Sigmoid colon (tissue), 7 donors: Measurements from ENCODE around the gene JKAMP. TPM values are rescaled to one million over a fixed set of nuclear protein-coding genes. Genes with fewer than 3 reads are reported as not detected.

Source experiments
- DNase-seq: peaks from one replicate; pipeline ENCODE4 v3.0.0-alpha.2; 2019
- H3K27ac ChIP-seq, 4 donors: fragments of 200-600 bp; sonication (generic); one replicate each; pipeline ENCODE4 v1.5.1; 2016 to 2019; ENCODE audit warnings: mild to moderate bottlenecking in 1 of 4
- H3K27me3 ChIP-seq, 3 donors: fragments of 200-600 bp; sonication (generic); one replicate each; pipeline ENCODE4 v1.5.1; 2019; ENCODE audit warnings: mild to moderate bottlenecking in 1 of 3
- H3K36me3 ChIP-seq, 4 donors: fragments of 200-600 bp; sonication (generic); one replicate each; pipeline ENCODE4 v1.5.1; 2016 to 2019
- H3K4me1 ChIP-seq, 4 donors: fragments of 200-600 bp; sonication (generic); one replicate each; pipeline ENCODE4 v1.5.1; 2017 to 2019
- H3K4me3 ChIP-seq, 4 donors: fragments of 200-600 bp; sonication (generic); one replicate each; pipeline ENCODE4 v1.5.1; 2017 to 2019; ENCODE audit warnings: mild to moderate bottlenecking in 2 of 4, moderate library complexity in 1 of 4
- H3K9me3 ChIP-seq, 4 donors: fragments of 200-600 bp in 3 of 4; sonication (generic) in 3 of 4; one replicate each; pipeline versions ENCODE4 v1.5.1 to v1.6.1; 2013 to 2019
- CTCF ChIP-seq, 4 experiments: fragments of 450-650 bp in 3 of 4; fragments of 200-600 bp in 1 of 4; IDR thresholded peaks; one replicate each; pipeline ENCODE4 v1.5.1; 2016 to 2019; ENCODE audit warnings: antibody characterized with exemption in 4 of 4, mild to moderate bottlenecking in 3 of 4, moderate library complexity in 2 of 4
- EP300 ChIP-seq, 4 donors: sonication (generic); formaldehyde crosslinking; IDR thresholded peaks; one replicate each; pipeline ENCODE4 v1.6.1; 2017; ENCODE audit warnings: antibody characterized with exemption in 4 of 4
- POLR2A ChIP-seq, 2 donors: fragments of 450-650 bp; IDR thresholded peaks; one replicate each; pipeline ENCODE4 v1.6.1; 2016; ENCODE audit warnings: antibody characterized with exemption in 2 of 2, mild to moderate bottlenecking in 2 of 2, moderate library complexity in 2 of 2
- POLR2AphosphoS5 ChIP-seq, 4 donors: sonication (generic); formaldehyde crosslinking; IDR thresholded peaks; one replicate each; pipeline ENCODE4 v1.6.1; 2017; ENCODE audit warnings: antibody characterized with exemption in 4 of 4
- WGBS, 2 donors: extraction: QIAGEN DNeasy Blood & Tissue Kit; methylation state at CpG; one replicate each; pipeline ENCODE4 v1.1.7; 2013; 5-methylcytosine and 5-hydroxymethylcytosine counted together
- intact Hi-C: fragments of 100-400 bp; cut with DNase I; formaldehyde crosslinking; loops from one replicate; pipeline ENCODE4 v1.15.1; 2023
- polyA plus RNA-seq, 3 donors: library from polyadenylated mRNA; stranded (reverse); fragments of 200-250 nt; gene quantifications; one replicate each; pipeline ENCODE4 v1.2.3, GENCODE V29; 2013
- total RNA-seq, 4 donors: library from RNA; depleted of rRNA; stranded (reverse); fragments of >200 nt; gene quantifications; one replicate each; pipeline ENCODE4 v1.1.0, GENCODE V29; 2016
- donor health status: healthy with polysubstance abuse.
- donor health status: Bipolar disorder and iron deficiency.
- donor health status: healthy.

JKAMP gene
- total and polyA plus RNA-seq, 7 donors: 9.0 to 49.0 (median 27.3) TPM

- no peak for TF ChIP-seq EP300 (IDR thresholded peaks at IDR 0.05)
- TF ChIP-seq POLR2AphosphoS5 (IDR thresholded peaks at IDR 0.05): no peak
- no peak for TF ChIP-seq CTCF (IDR thresholded peaks at IDR 0.05)
- TF ChIP-seq POLR2A (IDR thresholded peaks at IDR 0.05): no peak
- intact Hi-C loops: no loop called here
- H3K27me3 ChIP-seq: no peaks in the 10 kb centered on the region
- 93 to 94% methylated on average over 3 of the region's 3 CpGs for WGBS, 2 donors
- peaks cover 0 to 82% (median 19%) of the 10 kb centered on the region in 4 donors for H3K36me3 ChIP-seq
- no peak overlapping the region for H3K4me3 ChIP-seq
- H3K4me1 ChIP-seq: peaks cover 0 to 24% (median 17%) of the 10 kb centered on the region in 4 donors
- no peaks in the 10 kb centered on the region for H3K9me3 ChIP-seq
- no peak for DNase-seq
- H3K27ac ChIP-seq: no peak overlapping the region
These were observed 6.4 kb downstream of the JKAMP start for GRCh38 chr14:59490756-59491155.

- no peak overlapping the region for H3K4me3 ChIP-seq
- H3K36me3 ChIP-seq: peaks cover 0 to 96% (median 22%) of the 10 kb centered on the region in 4 donors
- no peaks in the 10 kb centered on the region for H3K27me3 ChIP-seq
These were observed 8.1 kb downstream of the JKAMP start for GRCh38 chr14:59492384-59492783.

GRCh38 chr14:59500732-59501131 lies 16.4 kb downstream of the JKAMP start:
- TF ChIP-seq POLR2A (IDR thresholded peaks at IDR 0.05) (no peak), EP300 (IDR thresholded peaks at IDR 0.05) (no peak), POLR2AphosphoS5 (IDR thresholded peaks at IDR 0.05) (no peak), CTCF (IDR thresholded peaks at IDR 0.05) (no peak)

More at GRCh38 chr14:59492384-59492783, 8.1 kb downstream of the JKAMP start:
- no peaks in the 10 kb centered on the region for H3K9me3 ChIP-seq
- intact Hi-C loops: no loop called here
- H3K27ac ChIP-seq: no peak overlapping the region
- peaks cover 0 to 10% (median 2%) of the 10 kb centered on the region in 4 donors for H3K4me1 ChIP-seq
- DNase-seq: no peak
- TF ChIP-seq EP300 (IDR thresholded peaks at IDR 0.05) (no peak), POLR2A (IDR thresholded peaks at IDR 0.05) (no peak), POLR2AphosphoS5 (IDR thresholded peaks at IDR 0.05) (no peak), CTCF (IDR thresholded peaks at IDR 0.05) (no peak)
- WGBS, 2 donors: 16 to 65% methylated on average over 1 of the region's 1 CpG

GRCh38 chr14:59503256-59503655 lies 18.9 kb downstream of the JKAMP start:
- peaks cover 0 to 10% (median 3%) of the 10 kb centered on the region in 4 donors for H3K4me1 ChIP-seq
- no peak for TF ChIP-seq POLR2A (IDR thresholded peaks at IDR 0.05)
- TF ChIP-seq POLR2AphosphoS5 (IDR thresholded peaks at IDR 0.05): no peak
- no peak for TF ChIP-seq EP300 (IDR thresholded peaks at IDR 0.05)
- no peak for TF ChIP-seq CTCF (IDR thresholded peaks at IDR 0.05)
- WGBS, 2 donors: 79 to 90% methylated on average over 4 of the region's 4 CpGs
- no peak overlapping the region for H3K4me3 ChIP-seq
- DNase-seq: no peak
- H3K27ac ChIP-seq: no peak overlapping the region
- H3K27me3 ChIP-seq: no peaks in the 10 kb centered on the region
- intact Hi-C loops: no loop called here
- H3K36me3 ChIP-seq: peaks cover 0 to 22% (median 3%) of the 10 kb centered on the region in 4 donors
- H3K9me3 ChIP-seq: no peaks in the 10 kb centered on the region

More at GRCh38 chr14:59500732-59501131, 16.4 kb downstream of the JKAMP start:
- no peaks in the 10 kb centered on the region for H3K27me3 ChIP-seq
- H3K4me3 ChIP-seq: no peak overlapping the region
- peaks cover 0 to 10% (median 3%) of the 10 kb centered on the region in 4 donors for H3K4me1 ChIP-seq
- DNase-seq: no peak
- 19 to 61% methylated on average over 3 of the region's 3 CpGs for WGBS, 2 donors
- H3K27ac ChIP-seq: no peak overlapping the region
- intact Hi-C loops: no loop called here
- no peaks in the 10 kb centered on the region for H3K9me3 ChIP-seq
- peaks cover 0 to 39% (median 6%) of the 10 kb centered on the region in 4 donors for H3K36me3 ChIP-seq
